Activated CD4-positive, alpha-beta T cell treated with anti-CD3 and anti-CD28 coated beads, Interleukin-2, amount 50 U/mL, for 1 hour (primary cell): ENCODE data around the gene LZTR1.
"Not testable (repeated sequence)": the region's sequence is repeated elsewhere in the genome, so short reads cannot be mapped to it uniquely, and the experiment has no call there.

Experiments used
- DNase-seq: peaks from one replicate; pipeline ENCODE4 v3.0.0-alpha.2; 2020

Gene LZTR1

GRCh38 chr22:21018314-21018713, 36.2 kb downstream of the LZTR1 start:
- DNase-seq: no peak

GRCh38 chr22:21020802-21021429, 38.8 kb downstream of the LZTR1 start:
- no peak for DNase-seq

GRCh38 chr22:21022507-21022906, 40.4 kb downstream of the LZTR1 start:
- no peak for DNase-seq

- DNase-seq: no peak
Observed at GRCh38 chr22:21022955-21023614, 41.0 kb downstream of the LZTR1 start.

DNA sequence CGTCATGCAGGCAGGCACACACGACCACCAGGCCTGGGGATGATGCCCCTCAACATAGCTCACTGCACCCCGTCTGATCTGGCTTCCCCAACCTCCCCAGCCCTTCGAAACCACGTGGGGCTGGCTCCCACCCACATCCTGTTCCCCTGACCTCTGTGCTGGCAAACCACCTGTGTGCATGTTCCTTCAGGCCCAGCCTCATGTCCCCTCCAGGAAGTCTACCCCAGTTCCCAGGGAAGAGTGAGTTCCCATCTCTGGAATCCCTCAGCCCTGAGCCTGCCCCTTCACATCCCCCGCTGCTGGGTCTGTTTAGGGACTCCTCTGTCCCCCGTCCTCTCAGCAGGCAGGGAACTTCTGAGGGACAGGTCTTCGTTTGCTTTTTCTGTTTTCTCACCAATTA, 43.2 kb downstream of the LZTR1 start:
- no peak for DNase-seq

DNA sequence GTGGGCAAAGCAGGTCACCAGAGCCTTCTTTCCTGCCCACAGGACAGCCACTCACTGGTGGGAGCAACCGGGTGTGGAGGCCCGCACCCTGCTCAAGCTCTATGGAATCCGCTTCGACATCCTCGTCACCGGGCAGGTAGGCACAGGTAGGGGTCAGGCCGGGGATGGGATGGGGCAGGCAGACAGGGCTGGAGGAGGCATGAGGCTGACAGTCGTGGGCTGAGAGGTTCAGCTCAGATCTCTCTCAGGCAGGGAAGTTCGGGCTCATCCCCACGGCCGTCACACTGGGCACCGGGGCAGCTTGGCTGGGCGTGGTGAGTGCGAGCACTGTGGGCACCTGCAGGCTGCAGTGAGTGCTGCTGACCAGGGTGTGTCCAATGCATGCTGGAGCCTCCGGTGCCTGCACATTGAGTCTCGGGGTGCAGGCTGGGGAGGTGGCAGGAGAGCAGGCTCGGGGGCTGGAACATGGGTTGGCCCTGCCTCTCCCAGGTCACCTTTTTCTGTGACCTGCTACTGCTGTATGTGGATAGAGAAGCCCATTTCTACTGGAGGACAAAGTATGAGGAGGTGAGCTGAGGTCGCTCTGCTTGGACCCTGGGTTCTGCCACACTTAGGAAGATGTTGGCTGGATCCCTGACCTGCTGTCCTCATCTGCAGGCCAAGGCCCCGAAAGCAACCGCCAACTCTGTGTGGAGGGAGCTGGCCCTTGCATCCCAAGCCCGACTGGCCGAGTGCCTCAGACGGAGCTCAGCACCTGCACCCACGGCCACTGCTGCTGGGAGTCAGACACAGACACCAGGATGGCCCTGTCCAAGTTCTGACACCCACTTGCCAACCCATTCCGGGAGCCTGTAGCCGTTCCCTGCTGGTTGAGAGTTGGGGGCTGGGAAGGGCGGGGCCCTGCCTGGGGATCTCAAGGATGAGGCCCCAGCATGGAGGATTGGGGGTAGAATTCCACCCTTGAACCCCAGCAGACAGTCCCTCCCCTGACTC, 44.0 kb downstream of the LZTR1 start:
- no peak for DNase-seq

DNA sequence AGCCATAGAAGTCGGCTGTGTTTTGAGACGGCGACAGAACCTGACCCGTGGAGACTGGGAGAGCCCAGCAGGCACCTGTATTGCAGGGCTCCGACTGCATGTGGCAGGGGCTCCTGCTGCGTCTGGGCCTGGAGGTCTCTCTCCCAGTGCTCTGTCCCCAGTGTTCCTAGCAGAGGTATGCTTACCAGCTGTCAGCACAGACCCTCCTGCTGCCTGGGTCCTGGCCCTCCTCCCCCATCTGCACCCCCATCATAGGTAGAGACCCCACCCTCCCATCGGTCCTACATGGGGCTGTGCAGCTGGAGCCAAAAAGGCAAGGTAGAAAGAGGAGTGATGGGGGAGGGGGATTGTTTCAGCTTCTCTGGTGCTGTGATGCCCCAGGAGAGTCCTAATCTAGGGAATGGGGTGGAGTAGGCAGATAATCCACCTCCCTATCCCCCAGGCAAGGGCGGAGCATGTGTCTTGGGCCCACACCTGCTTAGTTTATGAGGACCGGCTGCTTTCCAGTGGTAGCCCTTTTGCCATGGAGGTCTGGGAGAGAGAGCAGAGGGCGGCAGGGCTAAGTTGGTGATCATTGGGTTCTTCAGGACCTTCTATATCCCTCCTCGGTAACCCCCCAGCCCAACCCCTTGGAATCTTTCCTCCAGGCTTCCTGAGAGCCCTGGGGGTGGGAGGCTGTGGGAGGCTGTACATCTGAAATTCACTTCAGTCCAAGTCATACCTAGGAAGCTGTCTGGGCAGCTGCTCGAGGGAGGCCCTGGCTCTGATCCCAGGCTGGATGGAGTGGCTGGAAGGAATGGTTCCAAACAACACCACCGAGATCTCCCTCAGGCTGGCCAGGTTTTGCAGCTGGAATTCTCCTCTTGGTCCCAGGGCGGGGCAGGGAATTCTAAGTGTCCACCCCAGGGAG, 44.9 kb downstream of the LZTR1 start:
- no peak for DNase-seq

DNA sequence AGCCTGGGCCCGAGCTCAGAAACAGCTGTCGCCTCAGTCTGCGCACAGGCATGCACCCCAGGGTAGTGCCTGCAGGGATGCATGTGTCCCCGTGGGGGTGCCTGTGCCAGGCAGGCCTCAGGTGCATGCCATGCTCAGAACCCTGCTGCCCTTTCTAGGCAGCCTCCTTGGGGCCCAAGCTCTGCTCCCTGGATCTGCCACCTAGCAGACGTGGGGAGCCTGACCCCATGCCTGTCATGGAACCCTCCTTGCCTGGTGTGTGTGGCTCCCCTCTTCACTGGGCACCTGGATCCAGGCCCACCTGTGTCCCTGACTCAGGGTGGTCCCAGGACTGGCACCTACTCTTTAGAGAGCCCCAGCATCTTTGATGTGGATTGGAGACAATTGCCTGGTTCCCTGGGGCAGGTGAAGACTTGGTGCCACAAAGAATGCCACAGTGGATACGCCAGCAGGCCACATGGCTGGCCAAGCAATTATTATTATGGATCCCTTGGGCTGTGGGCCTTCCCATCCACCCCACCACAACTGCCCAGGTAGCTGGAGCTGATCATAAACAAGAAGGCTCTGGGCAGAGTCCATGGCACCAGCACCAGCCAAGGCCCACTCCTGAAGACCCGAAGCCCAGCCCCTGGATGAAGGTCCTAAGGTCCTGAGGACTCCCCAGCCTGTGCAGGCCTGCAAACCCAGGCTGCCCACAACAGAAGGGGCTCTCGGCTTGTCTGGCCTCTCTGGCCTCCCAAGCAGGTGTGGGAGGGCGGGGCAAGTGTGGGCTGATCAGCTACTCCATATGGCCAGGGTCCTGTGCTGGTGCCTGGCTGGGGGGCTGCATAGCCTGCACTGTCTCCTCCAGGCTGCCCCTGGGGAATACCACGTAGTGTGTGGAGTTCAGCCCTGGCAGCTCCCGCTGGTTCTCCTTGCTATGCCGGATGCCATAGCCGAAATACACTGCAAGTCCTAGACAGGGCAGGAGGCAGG, 46.5 kb downstream of the LZTR1 start:
- no peak for DNase-seq

GRCh38 chr22:21029486-21030025, 47.5 kb downstream of the LZTR1 start:
- no peak for DNase-seq

DNA sequence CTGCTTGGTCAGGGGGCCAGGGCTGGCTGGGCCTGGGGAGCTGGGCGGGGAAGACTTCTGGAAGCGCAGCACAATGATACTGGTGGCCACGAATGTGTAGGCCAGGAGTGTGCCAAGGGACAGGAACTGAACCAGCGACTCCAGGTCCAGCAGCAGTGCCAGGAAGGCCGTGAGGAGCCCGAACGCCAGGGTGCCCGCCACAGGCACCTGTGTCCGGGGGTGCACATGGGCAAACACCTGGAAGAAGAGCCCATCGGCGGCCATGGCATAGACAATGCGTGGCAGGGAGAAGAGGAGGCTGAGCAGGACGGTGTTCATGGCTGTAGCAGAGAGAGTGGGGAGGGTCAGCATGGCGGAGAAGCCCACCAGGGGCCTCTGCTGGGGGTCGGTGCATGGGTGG, 47.9 kb downstream of the LZTR1 start:
- no peak for DNase-seq

DNA sequence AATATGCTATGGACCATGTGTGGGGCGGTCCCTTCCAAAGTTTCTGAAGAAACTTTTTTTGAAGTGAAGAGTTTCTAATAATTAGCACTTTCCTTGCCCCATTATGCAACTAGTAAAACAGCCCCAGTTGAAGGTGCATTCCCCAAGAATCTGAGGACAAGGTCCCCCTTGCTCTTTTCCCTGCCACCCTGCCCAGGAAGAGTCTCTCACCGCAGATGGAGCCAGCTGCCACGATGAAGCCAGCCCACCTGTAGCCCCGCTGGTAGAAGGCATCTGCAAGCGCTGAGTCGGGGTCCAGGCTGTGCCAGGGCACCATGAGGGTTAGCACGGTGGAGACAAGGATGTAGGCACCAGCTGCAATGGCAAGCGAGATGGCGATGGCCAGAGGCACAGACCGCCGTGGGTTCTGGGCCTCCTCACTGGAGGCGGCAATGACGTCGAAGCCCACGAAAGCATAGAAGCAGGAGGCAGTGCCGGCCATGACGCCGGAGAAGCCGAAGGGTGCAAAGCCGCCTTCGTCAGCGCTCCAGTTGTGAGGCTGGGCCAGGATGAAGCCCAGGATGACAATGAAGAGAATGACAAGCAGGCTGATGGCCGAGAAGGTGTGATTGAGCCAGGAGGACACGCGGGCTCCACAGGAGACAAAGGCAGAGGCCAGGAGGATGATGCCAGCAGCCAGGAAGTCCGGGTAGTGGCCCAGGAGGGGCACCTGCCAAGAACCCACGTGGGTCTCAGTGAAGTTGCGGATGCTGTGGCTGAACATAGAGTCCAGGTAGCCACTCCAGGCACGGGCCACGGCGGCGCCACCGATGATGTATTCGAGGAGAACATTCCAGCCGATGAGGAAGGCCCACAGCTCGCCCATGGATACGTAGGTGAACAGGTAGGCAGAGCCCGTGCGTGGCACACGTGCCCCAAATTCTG, 48.8 kb downstream of the LZTR1 start:
- no peak for DNase-seq

DNA sequence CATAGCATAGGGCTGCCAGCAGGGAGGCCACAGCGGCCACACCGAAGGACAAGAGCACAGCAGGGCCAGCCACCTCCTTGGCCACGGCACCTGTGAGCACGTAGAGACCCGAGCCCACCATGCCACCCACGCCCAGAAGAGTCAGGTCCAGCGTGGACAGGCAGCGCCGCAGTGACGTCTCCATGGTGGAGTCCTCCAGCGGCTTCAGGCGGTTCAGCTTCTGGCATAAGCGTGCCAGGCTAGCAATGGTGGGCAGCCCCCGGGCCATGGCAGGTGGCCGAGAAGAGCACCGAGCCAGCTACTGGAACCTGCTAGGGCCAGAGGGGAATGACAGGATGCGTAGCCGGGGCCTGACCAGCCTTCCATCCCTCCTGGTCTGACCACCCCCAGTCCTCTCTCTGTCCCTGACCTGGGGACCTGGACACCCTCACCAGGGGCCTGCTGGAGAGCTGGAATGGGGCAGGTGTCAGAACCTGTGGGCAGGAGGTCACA, 49.5 kb downstream of the LZTR1 start:
- no peak for DNase-seq

- no peak for DNase-seq
Observed at GRCh38 chr22:21032037-21032867, 50.2 kb downstream of the LZTR1 start, which contains the start of gene SLC7A4. TSS of gene SLC7A4 (minus strand) at chr22:21032561. CDS start at chr22:21031812, 749 bp downstream.

GRCh38 chr22:21032868-21033688, 51.0 kb downstream of the LZTR1 start:
- DNase-seq: no peak

DNA sequence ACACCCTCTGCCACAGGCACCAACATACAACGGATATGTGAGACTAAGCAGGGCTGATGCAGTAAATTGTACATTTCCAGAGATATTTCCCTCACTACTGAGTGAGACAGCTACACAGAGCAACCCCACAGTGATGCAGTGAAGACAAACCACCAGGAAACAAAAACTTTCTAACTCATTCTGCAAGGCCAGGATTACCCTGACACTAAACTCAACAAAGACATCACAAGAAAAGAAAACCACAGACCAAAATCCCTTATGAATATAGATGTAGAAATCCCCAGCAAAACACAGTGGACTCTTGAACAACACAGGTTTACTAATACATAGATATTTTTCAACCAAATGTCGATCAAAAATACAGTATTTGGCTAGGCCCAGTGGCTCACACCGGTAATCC, 51.8 kb downstream of the LZTR1 start:
- DNase-seq: no peak

- DNase-seq: no peak
Observed at GRCh38 chr22:21034989-21035388, 52.9 kb downstream of the LZTR1 start.

DNA sequence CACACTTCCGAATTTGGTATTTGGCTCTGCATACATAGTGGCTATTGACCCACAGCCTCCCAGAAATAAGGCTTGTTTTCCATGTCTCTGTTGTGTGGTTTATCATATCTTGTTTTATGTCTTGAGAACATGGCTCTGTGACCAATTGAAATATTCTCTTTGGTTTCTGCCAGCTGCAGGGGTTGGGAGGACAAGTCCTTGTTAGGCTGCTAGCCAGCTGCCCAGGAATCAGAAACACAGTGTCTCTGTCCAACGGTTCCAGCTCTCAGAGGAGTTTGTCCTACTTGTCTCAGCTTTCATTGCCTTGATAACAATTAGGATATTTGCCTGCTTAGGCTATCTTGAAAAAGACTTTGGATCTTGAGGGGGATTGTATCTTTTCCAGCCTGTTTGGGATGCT, 56.3 kb downstream of the LZTR1 start:
- DNase-seq: no peak

GRCh38 chr22:21039158-21039557, 57.1 kb downstream of the LZTR1 start:
- DNase-seq: not testable (repeated sequence)
